HPDE6-E6E7 (cell line): ENCODE measurements around the gene LDLRAD4.
A peak's percentile ranks its signal among the peaks of the same experiment; 100 is the strongest.

Source experiments
- DNase-seq: peaks from one replicate; pipeline ENCODE4 v3.0.0; 2011; ENCODE audit warnings: missing footprints; ENCODE audit errors: extremely low spot score

LDLRAD4 gene

GRCh38 chr18:13370995-13371625 lies 152.6 kb downstream of the LDLRAD4 start:
- DNase-seq, result no peak

- no peak for DNase-seq
Measured at GRCh38 chr18:13371689-13372418, 153.3 kb downstream of the LDLRAD4 start.

GRCh38 chr18:13372531-13372951 lies 154.0 kb downstream of the LDLRAD4 start:
- no peak for DNase-seq

- no peak for DNase-seq
Measured at GRCh38 chr18:13374096-13374467, 155.5 kb downstream of the LDLRAD4 start.

GRCh38 chr18:13374468-13375301 lies 156.1 kb downstream of the LDLRAD4 start:
- no peak for DNase-seq

- peak; percentile 60 for DNase-seq
Measured at GRCh38 chr18:13375302-13376255, 157.0 kb downstream of the LDLRAD4 start.

GRCh38 chr18:13376298-13376840 lies 157.8 kb downstream of the LDLRAD4 start:
- no peak for DNase-seq

- DNase-seq, result no peak
Measured at GRCh38 chr18:13376841-13377351, 158.3 kb downstream of the LDLRAD4 start.

GRCh38 chr18:13377496-13377895 lies 158.9 kb downstream of the LDLRAD4 start:
- no peak for DNase-seq

- DNase-seq, result no peak
Measured at GRCh38 chr18:13378150-13378549, 159.6 kb downstream of the LDLRAD4 start.

- no peak for DNase-seq
Measured at GRCh38 chr18:13379062-13379865, 160.7 kb downstream of the LDLRAD4 start.

GRCh38 chr18:13379930-13380690 lies 161.6 kb downstream of the LDLRAD4 start:
- DNase-seq, result no peak

GRCh38 chr18:13380691-13381070 lies 162.1 kb downstream of the LDLRAD4 start:
- no peak for DNase-seq

- no peak for DNase-seq
Measured at GRCh38 chr18:13381331-13381730, 162.8 kb downstream of the LDLRAD4 start.

GRCh38 chr18:13381944-13382365 lies 163.4 kb downstream of the LDLRAD4 start:
- DNase-seq, result no peak

GRCh38 chr18:13382366-13382953 lies 163.9 kb downstream of the LDLRAD4 start:
- no peak for DNase-seq

GRCh38 chr18:13382954-13383827 lies 164.6 kb downstream of the LDLRAD4 start:
- no peak for DNase-seq
